GM21526 (cell line): Measurements from ENCODE around the gene VWA3A.

Experiments used
- ATAC-seq: cut with Tn5 transposase; IDR thresholded peaks from one replicate; pipeline ENCODE4 v1.9.1; 2021; ENCODE audit warnings: moderate library complexity; ENCODE audit not compliant: unreplicated experiment, low FRiP score

The VWA3A gene

DNA sequence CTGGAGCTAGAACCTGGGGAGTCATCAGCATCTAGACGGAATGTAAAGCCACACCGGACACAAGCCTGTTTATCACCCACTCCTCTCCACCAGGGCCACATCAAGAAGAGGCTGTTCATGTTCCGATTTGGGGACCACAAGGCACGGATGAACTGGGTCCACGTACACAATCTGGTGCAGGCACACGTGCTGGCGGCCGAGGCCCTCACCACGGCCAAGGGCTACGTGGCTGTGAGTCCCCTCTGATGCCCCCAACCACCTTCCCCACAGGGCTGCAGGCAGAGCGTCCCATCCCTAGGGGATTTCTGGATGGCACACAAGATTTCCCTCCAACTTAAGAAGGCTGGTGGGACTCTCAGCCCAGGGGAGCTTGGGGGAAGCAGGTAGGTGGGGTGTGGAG is 89.1 kb downstream of the VWA3A start:
- no peak for ATAC-seq

DNA sequence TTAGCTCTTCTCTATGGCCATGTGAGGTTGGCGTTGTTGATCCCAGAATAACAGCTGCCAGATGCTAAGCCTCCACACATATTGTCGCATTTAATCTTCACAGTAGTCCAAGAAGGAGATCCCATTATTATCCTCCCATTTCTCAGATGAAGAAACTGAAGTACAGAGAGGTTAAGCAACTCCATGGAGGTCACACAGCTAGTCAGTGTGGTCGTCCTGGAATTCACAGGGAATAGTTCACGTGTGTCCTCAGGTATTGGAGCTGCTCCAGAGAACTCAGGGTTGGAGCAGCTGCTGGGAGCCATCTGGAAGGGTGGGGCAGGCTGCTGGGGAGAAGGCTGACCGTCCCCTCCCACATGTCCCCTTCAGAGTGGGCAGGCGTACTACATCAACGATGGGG is 89.5 kb downstream of the VWA3A start:
- no peak for ATAC-seq

DNA sequence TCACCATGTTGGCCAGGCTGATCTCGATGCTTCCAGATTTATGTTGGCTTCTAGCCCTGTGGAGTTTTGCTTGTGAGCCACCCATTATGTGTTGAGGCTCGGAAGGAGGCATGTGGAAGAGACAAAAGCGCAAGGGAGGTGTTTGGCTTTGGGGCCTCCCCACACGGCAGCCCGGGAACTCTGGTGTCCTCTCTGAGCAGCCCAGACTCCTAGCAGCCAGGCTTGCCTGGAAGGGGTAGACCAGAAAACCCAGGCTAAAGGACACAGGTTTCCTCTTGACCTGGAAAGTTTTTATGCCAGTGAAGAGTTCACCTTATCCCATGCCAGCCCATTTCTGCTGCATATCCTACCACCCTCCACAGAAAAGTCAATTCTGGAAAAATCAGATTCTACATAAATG is 91.0 kb downstream of the VWA3A start:
- no peak for ATAC-seq

DNA sequence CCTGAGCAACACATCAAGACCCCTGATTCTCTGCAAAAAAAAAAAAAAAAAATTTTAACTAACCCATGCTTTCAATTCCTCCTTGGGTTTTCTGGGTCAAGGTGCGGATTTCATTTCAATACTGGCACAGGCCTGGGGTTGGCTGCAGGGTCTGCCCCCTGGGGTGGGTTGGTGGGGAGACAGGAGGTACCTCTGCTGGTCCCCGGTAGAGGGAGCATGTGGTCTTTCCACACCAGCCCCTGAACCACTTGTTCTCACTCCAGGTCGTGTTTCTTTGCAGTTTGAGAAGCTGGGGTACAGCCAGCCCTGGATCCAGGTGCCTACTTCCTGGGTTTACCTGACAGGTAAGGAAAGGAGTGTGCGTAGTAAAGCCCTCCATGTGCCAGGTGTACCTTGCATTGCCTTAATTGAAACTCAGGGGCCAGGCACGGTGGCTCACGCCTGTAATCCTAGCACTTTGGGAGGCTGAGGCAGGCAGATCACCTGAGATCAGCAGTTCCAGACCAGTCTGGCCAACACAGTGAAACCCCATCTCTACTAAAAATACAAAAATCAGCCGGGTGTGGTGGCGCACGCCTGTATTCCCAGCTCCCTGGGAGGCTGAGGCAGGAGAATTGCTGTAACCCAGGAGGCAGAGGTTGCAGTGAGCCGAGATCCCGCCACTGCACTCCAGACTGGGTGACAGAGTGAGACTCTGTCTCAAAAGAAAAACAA is 91.7 kb downstream of the VWA3A start:
- no peak for ATAC-seq

DNA sequence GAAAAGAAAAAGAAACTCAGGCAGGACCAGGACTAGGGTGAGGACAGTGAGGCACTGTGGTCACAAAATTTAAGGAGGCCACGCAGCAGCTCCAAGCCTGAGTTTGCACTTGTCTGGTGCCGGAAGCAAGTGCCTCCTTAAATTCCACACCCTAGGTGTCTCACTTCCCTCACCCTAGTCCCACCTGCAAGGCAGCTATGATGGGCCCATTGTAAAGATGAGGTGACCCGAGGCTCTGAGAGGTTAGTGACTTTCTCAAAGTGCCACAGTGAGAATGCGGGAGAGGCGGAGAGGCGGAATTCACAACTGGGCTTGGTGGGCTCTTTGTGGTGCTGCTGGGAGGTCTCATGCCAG is 92.3 kb downstream of the VWA3A start:
- ATAC-seq: no peak

DNA sequence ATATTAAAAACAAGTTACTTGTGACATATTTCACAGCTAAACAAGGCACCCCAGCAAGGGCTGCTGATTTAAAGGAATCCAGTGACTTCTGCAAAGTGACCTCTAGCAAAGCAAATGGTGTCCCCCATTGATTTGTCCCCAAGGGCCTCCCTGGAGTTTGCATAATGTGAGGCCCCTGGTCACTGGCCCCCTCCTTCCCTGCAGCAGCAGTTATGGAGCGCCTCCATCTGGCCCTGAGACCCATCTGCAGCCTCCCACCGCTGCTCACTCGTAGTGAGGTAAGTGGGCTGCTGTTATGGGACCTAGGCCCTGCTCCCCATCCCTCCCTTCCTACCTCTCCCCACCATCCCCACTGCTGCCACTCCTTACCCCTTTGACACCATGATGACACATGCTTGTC is 94.2 kb downstream of the VWA3A start:
- no peak for ATAC-seq

DNA sequence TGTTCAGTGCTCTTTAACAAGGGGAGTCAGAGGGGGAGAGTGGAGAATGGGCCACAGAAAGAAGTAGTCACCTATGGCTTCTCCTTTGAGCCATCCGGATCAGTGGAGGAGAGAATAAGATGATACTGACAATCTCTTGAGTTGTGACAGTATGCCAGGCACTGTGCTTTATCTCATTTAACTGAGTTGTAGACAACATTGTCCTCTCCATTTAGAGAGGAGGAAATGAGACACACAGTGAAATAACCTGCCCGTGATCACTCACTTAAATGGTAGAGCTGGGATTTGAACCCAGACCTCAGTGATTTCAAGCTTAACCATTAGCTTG is 95.9 kb downstream of the VWA3A start:
- no peak for ATAC-seq

DNA sequence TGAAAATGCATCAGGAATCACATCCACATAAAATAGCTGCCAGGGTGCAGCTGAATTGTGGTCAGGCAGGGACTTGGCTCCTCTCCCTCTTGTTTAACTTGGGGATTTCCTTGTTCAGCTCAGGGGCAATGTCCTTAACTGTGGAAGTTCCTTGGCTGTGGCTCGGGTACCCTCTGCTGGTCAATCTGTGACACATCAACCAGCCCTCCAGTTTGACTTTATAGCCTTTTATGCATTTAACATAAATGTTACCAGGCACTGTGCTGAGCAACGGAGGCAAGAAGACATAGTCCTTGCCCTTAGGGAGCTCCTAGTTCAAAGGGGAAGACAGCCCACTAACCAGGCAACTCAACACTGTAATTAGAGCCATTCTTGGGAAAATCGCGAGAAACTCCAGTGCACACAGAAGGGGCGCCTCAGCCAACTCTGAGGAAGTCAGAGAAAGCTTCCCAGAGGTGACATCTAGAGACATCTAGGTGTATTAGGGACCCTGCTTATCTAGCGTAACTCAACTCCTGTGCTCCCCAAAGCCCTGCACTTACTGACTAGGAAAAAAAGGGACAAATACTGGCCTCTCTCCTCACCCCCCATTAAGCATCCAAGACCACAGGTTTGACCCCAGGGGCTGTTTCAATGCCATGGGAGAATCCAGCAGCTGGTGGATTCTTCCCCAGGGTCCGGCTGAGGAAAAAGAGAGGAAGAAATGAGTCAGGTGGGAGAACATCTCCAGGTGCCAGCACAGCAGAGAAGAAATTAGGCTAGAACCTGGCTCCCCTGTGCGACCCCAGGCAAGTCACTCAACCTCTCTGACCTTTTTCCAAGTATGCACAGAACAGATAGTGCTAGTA is 96.5 kb downstream of the VWA3A start:
- no peak for ATAC-seq

DNA sequence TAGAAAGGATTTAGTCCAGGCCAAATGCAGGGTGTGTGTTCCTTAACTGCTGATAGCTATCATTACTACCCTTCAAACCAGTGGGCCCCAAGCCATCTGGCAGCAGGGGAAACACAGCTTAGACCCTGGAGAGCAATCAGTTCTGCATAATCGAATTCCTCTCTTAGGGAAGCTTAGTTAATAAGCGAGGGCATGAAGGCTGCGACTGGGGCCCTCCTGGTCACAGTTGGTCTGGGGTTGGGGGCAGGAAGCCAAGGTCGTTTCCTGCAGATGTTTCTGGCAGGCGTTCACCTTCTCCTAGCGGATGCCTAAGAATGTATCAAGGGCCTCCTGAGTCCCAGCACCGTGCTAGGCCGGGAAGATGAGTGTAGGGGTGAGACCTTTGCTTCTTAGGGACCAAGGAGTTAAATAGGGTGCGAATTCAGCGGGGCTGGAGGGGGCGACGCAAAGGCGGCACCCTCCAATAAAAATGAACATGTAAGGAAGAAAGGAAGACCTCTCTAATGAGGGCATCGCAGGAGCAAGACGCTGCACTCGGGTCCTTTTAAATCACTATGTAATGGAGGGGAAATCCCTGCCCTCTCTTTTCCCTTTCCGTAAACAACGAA is 97.2 kb downstream of the VWA3A start:
- no peak for ATAC-seq

DNA sequence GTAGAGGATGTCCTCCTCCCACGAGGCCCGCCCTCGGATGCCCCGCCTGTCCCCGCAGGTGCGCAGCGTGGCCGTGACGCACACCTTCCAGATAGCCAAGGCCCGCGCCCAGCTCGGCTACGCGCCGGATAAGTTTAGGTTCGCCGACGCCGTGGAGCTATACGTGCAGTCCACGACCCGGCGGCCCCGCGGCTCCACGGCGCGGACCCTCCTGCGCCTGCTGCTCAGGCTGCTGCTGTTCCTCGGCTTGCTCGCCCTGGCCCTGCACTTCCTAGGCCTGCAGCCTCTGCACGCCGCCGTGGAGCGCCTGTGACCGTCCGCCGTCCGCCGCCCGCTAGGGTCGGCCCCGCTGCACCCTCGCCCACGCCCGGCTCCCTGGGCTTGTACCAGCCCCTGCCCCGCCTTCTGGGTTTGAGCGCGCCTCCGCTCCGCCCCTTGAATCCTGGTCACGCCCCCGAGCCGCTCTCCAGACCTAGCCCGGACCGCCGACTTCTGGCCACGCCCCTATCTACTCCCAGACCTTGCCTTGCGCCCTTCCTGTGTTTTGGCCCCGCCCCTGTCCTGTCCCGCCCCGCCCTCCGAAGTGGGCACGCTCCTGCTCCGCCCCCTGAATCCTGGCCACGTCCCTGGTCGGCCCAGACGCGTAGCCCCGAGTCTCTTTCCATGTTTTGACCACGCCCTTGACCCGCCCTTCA is 97.9 kb downstream of the VWA3A start:
- ATAC-seq: peak; percentile 54

DNA sequence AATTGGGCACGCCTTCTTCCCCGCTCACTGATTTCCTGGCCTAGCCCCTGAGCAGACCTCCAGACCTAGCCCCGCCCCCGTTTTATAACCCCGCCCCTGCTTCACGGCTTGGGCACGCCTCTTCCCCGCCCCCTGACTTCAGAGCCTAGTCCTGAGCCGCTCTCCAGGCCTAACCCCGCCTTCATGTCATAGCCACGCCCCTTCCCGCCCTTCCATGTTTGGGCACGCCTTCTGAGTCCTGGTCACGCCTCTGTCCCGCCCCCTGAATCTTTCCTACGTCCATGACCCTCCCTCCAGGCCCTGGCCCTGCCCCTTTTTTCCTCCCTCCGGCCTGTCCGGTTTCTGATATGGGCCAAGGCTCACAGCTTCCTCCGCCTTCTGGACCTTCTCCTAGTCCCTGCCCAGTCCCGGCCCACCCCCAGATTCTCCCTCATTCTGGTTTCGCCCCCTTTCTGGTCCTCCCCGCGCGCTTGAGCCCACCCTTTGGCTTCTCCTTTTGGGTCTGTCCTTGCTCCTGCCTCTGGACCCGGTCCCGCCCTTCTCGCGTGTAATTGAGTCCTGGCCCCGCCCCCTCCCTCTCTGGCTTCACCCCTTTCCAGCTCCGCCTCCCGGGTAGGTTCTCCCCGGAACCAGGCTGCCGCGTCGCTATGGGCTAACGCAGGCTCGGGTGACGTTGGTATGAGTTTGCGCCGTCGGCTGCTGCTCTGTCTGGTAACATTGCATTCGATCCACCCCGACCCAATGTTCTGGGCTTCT is 98.6 kb downstream of the VWA3A start:
- ATAC-seq: peak; percentile 40

DNA sequence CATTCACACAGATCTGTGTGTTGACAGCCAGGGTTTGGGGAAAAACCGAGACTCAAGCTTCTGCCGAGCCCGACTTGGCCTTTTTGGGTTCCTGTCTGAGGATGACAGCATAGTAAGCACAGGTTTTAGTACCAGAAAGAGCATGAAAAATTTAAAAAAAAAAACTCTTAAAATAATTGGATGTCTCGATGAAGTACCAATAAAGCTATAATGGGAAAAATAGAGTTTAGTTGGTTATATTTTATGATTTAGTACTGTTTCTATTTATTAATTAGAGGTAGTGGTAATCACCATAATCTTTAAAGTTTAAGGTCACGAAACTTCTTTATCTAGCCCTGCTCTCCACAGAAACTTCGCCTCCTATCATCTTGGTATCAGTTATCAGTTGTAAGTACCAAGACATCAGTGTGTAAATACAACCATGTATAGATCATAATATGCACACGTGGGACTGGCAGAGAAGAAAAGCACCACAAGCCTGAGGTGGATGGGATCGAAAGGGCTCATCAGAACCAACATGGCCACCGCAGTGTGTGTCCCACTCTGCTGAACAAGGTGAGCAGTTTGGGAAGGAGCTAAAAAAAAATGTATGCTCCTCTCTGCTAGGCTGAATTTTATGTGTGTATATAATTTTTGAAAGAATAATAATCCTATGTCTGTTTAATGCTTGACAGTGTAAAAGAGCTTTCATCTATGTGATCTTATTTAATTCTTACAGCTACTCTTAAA is 99.4 kb downstream of the VWA3A start:
- ATAC-seq: no peak

DNA sequence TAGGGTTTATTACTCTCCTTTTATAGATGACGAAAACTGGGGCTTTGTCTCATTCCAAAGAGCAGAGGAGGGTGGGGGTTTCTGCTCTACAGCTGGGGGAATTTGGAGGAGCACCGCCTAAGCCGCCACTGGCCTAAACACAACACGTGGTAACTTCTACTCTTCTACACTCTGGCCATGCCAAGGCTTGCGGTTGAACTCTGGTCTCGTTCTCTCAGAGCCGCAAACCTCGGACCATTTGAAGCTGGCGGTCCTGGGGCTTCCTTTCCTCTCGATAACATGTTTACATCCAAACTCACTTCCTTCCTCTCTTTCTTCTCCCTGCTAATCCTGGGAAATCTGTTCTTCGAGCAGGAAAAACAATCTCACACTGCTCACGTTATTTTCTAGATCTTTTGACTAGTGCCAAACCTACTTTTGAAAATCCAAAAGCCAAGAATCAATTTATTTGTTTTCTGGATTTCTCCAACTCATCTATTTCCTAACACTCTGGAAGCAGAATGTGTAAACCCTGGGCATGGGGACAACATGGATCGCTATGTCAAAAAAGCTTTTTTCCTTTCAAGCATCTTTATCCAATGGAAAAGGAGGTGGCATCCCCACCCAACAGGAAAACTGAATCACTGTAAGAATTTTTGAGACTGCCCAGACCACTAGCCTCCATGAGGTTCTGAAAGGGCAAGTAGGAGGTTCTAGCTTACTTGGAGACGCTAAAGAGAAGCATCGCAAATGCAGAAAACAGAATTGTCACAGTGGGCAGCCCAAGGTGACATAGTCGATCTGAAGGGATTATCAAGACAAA is 100.1 kb downstream of the VWA3A start:
- ATAC-seq: no peak

DNA sequence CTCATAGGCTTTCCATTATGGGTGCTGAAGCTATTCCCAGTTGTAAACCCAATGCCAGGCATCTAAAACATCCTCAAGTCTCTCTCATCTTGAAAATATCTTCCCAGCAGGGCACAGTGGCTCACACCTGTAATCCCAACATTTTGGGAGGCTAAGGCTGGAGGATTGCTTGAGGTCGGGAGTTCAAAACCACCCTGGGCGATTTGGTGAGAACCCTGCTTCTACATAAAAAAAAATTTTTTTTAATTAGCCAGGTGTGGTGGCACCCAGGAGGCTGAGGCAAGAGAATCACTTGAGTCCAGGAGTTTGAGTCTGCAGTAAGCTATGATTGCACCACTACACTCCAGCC is 100.7 kb downstream of the VWA3A start:
- no peak for ATAC-seq

DNA sequence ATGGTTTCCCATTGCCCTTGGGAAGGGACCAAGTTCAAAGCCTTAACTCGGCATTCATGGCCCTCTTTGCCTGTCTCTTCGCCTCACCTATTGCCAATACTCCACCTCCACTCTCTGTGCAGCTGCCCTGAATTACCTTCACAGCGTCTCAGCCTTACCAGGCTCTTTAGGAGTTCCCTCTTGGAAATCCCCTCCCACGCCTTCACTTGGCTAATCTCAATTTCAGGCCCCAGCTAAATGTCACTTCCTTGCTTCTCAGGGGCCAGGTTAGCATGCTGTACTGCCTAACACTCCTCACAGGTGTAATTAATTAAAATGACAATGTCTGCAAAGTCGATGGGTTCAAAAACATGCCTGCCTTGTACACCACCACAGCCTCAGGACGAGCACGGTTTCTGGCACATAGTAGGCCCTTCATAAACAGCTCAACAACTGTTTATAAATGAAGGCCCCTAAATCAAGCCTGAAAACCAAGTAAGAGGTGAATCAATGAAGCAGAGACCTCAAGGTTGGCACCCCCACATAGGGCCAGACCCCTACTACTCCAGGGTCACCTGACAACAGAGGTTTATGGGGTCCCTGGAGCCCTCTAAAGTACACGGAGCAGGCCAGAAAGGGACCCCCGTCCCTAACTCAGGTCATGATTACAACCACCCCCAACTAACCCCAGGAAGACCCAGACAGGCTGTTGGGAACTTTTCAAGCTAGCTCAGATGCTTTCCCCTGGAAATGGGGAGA is 102.5 kb downstream of the VWA3A start:
- ATAC-seq: no peak

DNA sequence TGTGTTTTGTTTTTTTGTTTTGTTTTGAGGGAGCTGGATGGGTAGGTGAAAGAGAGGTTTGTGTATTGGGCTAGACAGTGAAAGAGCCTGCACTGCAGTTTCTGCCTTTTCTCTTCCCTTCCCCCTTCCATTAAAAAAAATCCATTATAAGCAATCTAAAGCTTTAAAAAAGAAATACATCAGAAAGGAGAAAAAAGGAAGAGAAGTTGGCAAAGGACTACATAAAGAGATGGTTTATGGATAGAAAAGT is 103.0 kb downstream of the VWA3A start:
- no peak for ATAC-seq

DNA sequence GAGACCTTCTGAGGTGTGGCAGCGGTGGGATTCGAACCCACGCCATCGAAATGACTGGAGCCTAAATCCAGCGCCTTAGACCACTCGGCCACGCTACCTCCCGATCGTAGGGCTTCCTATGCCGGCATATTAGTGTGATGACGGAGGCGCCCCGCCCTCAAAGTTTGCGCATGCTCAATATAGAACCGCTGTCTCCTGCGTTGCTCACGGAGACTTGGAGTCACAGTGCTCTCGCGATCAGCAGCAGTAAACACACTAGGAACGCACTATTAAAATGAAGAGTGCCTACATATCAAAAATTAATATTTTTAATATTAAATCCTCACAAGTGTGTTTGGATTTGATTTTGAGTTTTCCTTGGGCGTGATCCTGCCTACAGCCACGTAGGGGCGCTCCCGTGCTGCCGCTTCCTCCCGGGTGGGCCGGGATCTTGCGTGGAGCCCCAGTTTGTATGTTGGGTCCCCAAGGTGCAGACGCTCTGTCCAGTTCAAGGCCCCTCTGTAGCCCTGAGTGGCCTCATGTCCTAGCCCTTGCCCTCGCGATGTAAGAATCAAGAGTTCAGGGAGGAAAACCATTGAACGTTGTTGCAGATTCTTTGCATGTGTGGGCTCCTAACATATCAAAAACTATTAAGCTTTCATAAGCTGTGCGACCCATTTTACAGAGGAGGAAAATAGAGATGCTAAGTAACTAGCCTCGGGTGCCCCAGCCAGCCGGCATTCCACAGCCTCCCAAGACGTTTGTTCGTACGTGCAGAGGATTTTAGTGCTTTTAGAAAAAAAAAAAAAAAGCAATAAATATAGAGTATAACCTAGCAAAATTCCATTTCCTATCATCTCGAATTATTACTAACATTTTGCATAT is 103.6 kb downstream of the VWA3A start:
- peak; percentile 33 for ATAC-seq
